Liver (tissue), 9 donors: Measurements from ENCODE around the gene SLC9A8. TPM values are rescaled to one million over a fixed set of nuclear protein-coding genes. Genes with fewer than 3 reads are reported as not detected.

Experiments used
- DNase-seq: peaks from one replicate; pipeline ENCODE4 v3.0.0-alpha.2; 2017; ENCODE audit warnings: low spot score
- H3K27ac ChIP-seq, 2 donors: one replicate each; pipeline ENCODE4 v1.7.0; 2013; ENCODE audit warnings: inconsistent platforms in 2 of 2, low read length in 2 of 2, control low read depth in 1 of 2, low read depth in 1 of 2, mild to moderate bottlenecking in 1 of 2
- H3K27me3 ChIP-seq, 4 donors: one replicate each; pipeline versions ENCODE4 v1.6.1 to v1.7.0; 2013; ENCODE audit warnings: low read length in 3 of 4, inconsistent platforms in 1 of 4, mild to moderate bottlenecking in 1 of 4, moderate library complexity in 1 of 4; ENCODE audit not compliant: control insufficient read depth in 4 of 4, insufficient read depth in 4 of 4
- H3K36me3 ChIP-seq, 4 donors: one replicate each; pipeline versions ENCODE4 v1.6.1 to v1.7.0; 2013; ENCODE audit warnings: low read length in 3 of 4, mild to moderate bottlenecking in 3 of 4, low read depth in 1 of 4, moderate library complexity in 1 of 4; ENCODE audit not compliant: control insufficient read depth in 4 of 4, insufficient read depth in 3 of 4
- H3K4me1 ChIP-seq, 4 donors: one replicate each; pipeline versions ENCODE4 v1.6.1 to v1.7.0; 2013; ENCODE audit warnings: low read length in 3 of 4, mild to moderate bottlenecking in 3 of 4, moderate library complexity in 1 of 4; ENCODE audit not compliant: control insufficient read depth in 4 of 4, insufficient read depth in 4 of 4
- H3K4me3 ChIP-seq, 3 donors: one replicate each; pipeline versions ENCODE4 v1.6.1 to v1.7.0; 2013; ENCODE audit warnings: low read length in 3 of 3, control low read depth in 1 of 3, low read depth in 1 of 3, mild to moderate bottlenecking in 1 of 3
- H3K9ac ChIP-seq, 2 donors: one replicate each; pipeline ENCODE4 v1.7.0; 2013; ENCODE audit warnings: low read length in 2 of 2, mild to moderate bottlenecking in 2 of 2, moderate library complexity in 2 of 2, control low read depth in 1 of 2, low read depth in 1 of 2
- H3K9me3 ChIP-seq, 4 donors: one replicate each; pipeline versions ENCODE4 v1.6.1 to v1.7.0; 2013; ENCODE audit warnings: low read length in 3 of 4; ENCODE audit not compliant: control insufficient read depth in 4 of 4
- ATF3 ChIP-seq: IDR thresholded peaks from 2 replicates; pipeline ENCODE4 v1.6.1; 2016; ENCODE audit warnings: antibody characterized with exemption
- CTCF ChIP-seq: fragments of 150-350 bp; IDR thresholded peaks from 2 replicates; pipeline ENCODE4 v1.5.1; 2017; ENCODE audit warnings: improper control_type of control experiment, low read depth, low read length; ENCODE audit not compliant: missing input control
- EGR1 ChIP-seq, 2 donors: IDR thresholded peaks; 2 replicates each; pipeline ENCODE4 v1.6.1; 2016 to 2018; ENCODE audit warnings: antibody characterized with exemption in 2 of 2, low read depth in 2 of 2
- FOXA1 ChIP-seq: IDR thresholded peaks from 2 replicates; pipeline ENCODE4 v1.6.1; 2016; ENCODE audit warnings: antibody characterized with exemption
- FOXA2 ChIP-seq: IDR thresholded peaks from 2 replicates; pipeline ENCODE4 v1.6.1; 2016; ENCODE audit warnings: antibody characterized with exemption
- GABPA ChIP-seq, 2 donors: IDR thresholded peaks in 1 of 2; conservative IDR thresholded peaks in 1 of 2; 2 replicates each; pipeline ENCODE4 v1.6.1; 2016; ENCODE audit warnings: antibody characterized with exemption in 2 of 2, mild to moderate bottlenecking in 1 of 2, moderate library complexity in 1 of 2
- HNF4A ChIP-seq, 2 donors: conservative IDR thresholded peaks; 2 replicates each; pipeline ENCODE4 v1.6.1; 2016; ENCODE audit warnings: antibody characterized with exemption in 2 of 2, mild to moderate bottlenecking in 2 of 2
- HNF4G ChIP-seq: IDR thresholded peaks from 2 replicates; pipeline ENCODE4 v1.6.1; 2016; ENCODE audit warnings: antibody characterized with exemption
- JUND ChIP-seq, 2 donors: IDR thresholded peaks; 2 replicates each; pipeline ENCODE4 v1.6.1; 2016; ENCODE audit warnings: antibody characterized with exemption in 2 of 2
- MAX ChIP-seq: IDR thresholded peaks from 2 replicates; pipeline ENCODE4 v1.6.1; 2016; ENCODE audit warnings: antibody characterized with exemption
- NR2F2 ChIP-seq: IDR thresholded peaks from 2 replicates; pipeline ENCODE4 v1.6.1; 2016; ENCODE audit warnings: antibody characterized with exemption
- RAD21 ChIP-seq, 2 donors: IDR thresholded peaks; 2 replicates each; pipeline ENCODE4 v1.6.1; 2016; ENCODE audit warnings: antibody characterized with exemption in 2 of 2, mild to moderate bottlenecking in 2 of 2
- REST ChIP-seq: IDR thresholded peaks from 2 replicates; pipeline ENCODE4 v1.6.1; 2016; ENCODE audit warnings: antibody characterized with exemption, mild to moderate bottlenecking
- RXRA ChIP-seq, 2 donors: IDR thresholded peaks; 2 replicates each; pipeline ENCODE4 v1.6.1; 2017 to 2018; ENCODE audit warnings: antibody characterized with exemption in 2 of 2, mild to moderate bottlenecking in 1 of 2
- TAF1 ChIP-seq: conservative IDR thresholded peaks from 2 replicates; pipeline ENCODE4 v1.6.1; 2016; ENCODE audit warnings: antibody characterized with exemption, mild to moderate bottlenecking
- YY1 ChIP-seq: IDR thresholded peaks from 2 replicates; pipeline ENCODE4 v1.6.1; 2016; ENCODE audit warnings: antibody characterized with exemption, mild to moderate bottlenecking
- ZBTB33 ChIP-seq: IDR thresholded peaks from 2 replicates; pipeline ENCODE4 v1.6.1; 2016; ENCODE audit warnings: antibody characterized with exemption
- WGBS: extraction: QIAGEN DNeasy Blood & Tissue Kit; methylation state at CpG from one replicate; pipeline ENCODE4 v1.1.7; 2013; 5-methylcytosine and 5-hydroxymethylcytosine counted together
- polyA plus RNA-seq, 2 donors: library from polyadenylated mRNA; stranded (reverse) in 1 of 2; unstranded in 1 of 2; fragments of 200-250 nt in 1 of 2; fragments of >200 nt in 1 of 2; fragmentation: Nextera tagmentation in 1 of 2; extraction: Ambion mirVana in 1 of 2; gene quantifications; one replicate each; pipeline versions ENCODE4 v1.2.1 to v1.2.3, GENCODE V29; 2013 to 2015
- total RNA-seq, 2 donors: library from RNA; depleted of rRNA; stranded (reverse); fragments of >200 nt; gene quantifications; one replicate each; pipeline ENCODE4 v1.2.3, GENCODE V29; 2014
- donor health status: healthy.
- donor health status: healthy.
- donor health status: healthy.
- donor health status: healthy.
- donor health status: healthy.

SLC9A8 gene
- total and polyA plus RNA-seq, 4 donors: 4.0 to 9.5 (median 8.6) TPM

GRCh38 chr20:49904440-49905214 lies 92.0 kb downstream of the SLC9A8 start:
- Histone ChIP-seq H3K4me1 (peaks cover 3 to 16% (median 12%) of the 10 kb centered on the region in 4 donors), H3K9ac (no peak overlapping the region), H3K27me3 (no peaks in the 10 kb centered on the region), H3K36me3 (peaks cover 5 to 38% (median 11%) of the 10 kb centered on the region in 4 donors), H3K4me3 (no peak overlapping the region), H3K27ac (no peak overlapping the region), H3K9me3 (no peaks in the 10 kb centered on the region)
- DNase-seq: no peak
- no peak for TF ChIP-seq ZBTB33
- TF ChIP-seq RXRA (IDR thresholded peaks at IDR 0.05): no peak
- no peak for TF ChIP-seq GABPA (IDR thresholded peaks at IDR 0.05 in 1 of 2, conservative IDR thresholded peaks at IDR 0.05 in 1 of 2)
- no peak for TF ChIP-seq FOXA1
- no peak for TF ChIP-seq HNF4A (conservative IDR thresholded peaks at IDR 0.05)
- TF ChIP-seq JUND (IDR thresholded peaks at IDR 0.05): no peak
- TF ChIP-seq ATF3: no peak
- no peak for TF ChIP-seq YY1
- no peak for TF ChIP-seq CTCF
- no peak for TF ChIP-seq EGR1 (IDR thresholded peaks at IDR 0.05; ENCODE audit: low read depth in 2 of 2)
- no peak for TF ChIP-seq MAX
- TF ChIP-seq FOXA2: no peak
- TF ChIP-seq NR2F2: no peak
- no peak for TF ChIP-seq REST
- no peak for TF ChIP-seq HNF4G
- no peak for TF ChIP-seq TAF1
- TF ChIP-seq RAD21 (IDR thresholded peaks at IDR 0.05): no peak
- WGBS: 90% methylated on average over 17 of the region's 17 CpGs
